Activated CD4-positive, alpha-beta T cell treated with anti-CD3 and anti-CD28 coated beads for 48 hours (primary cell): ENCODE data around the gene AMBN.
"Not testable (repeated sequence)": the region's sequence is repeated elsewhere in the genome, so short reads cannot be mapped to it uniquely, and the experiment has no call there.

Experiments used
- DNase-seq: peaks from one replicate; pipeline ENCODE4 v3.0.0-alpha.2; 2020

AMBN gene

GRCh38 chr4:70613306-70614183 lies 21.5 kb downstream of the AMBN start:
- DNase-seq, result no peak

- DNase-seq, result no peak
Observed at GRCh38 chr4:70614184-70614555, 22.1 kb downstream of the AMBN start.

- DNase-seq, result no peak
Observed at GRCh38 chr4:70619288-70619687, 27.2 kb downstream of the AMBN start.

GRCh38 chr4:70619778-70620177 lies 27.7 kb downstream of the AMBN start:
- DNase-seq, result no peak

GRCh38 chr4:70623323-70623722 lies 31.3 kb downstream of the AMBN start:
- DNase-seq, result no peak

GRCh38 chr4:70624226-70624793 lies 32.3 kb downstream of the AMBN start:
- DNase-seq, result no peak

- DNase-seq, result no peak
Observed at GRCh38 chr4:70627620-70628019, 35.6 kb downstream of the AMBN start.

- DNase-seq, result no peak
Observed at GRCh38 chr4:70628444-70628843, 36.4 kb downstream of the AMBN start, which contains the start of gene ENAM. ENAM (plus strand) TSS chr4:70628744; CDS start chr4:70629501, 757 bp downstream.

GRCh38 chr4:70629469-70630090 lies 37.5 kb downstream of the AMBN start:
- no peak for DNase-seq

GRCh38 chr4:70630162-70630561 lies 38.1 kb downstream of the AMBN start:
- no peak for DNase-seq

GRCh38 chr4:70632028-70632427 lies 40.0 kb downstream of the AMBN start:
- no peak for DNase-seq

- DNase-seq, result no peak
Observed at GRCh38 chr4:70634482-70634881, 42.4 kb downstream of the AMBN start.

GRCh38 chr4:70637239-70637913 lies 45.3 kb downstream of the AMBN start:
- no peak for DNase-seq

GRCh38 chr4:70640192-70640591 lies 48.1 kb downstream of the AMBN start:
- DNase-seq, result no peak

- not testable (repeated sequence) for DNase-seq
Observed at GRCh38 chr4:70650741-70651140, 58.7 kb downstream of the AMBN start.

GRCh38 chr4:70651864-70652506 lies 59.9 kb downstream of the AMBN start:
- DNase-seq, result no peak

- no peak for DNase-seq
Observed at GRCh38 chr4:70654605-70655011, 62.6 kb downstream of the AMBN start.
